ENCODE results near the gene PODNL1.

The PODNL1 gene

GRCh38 chr19:13934785-13935109 lies 3.5 kb downstream of the PODNL1 start:
- no peaks in the 10 kb centered on the region for H3K36me3 ChIP-seq (ENCODE audit: control insufficient read depth, insufficient read depth, low read length)
- no peaks in the 10 kb centered on the region for H3K27me3 ChIP-seq (ENCODE audit: control insufficient read depth, insufficient read depth, low read length)
- no peak overlapping the region for H3K27ac ChIP-seq
- no peak overlapping the region for H2AFZ ChIP-seq
- TF ChIP-seq, protein P1, sequence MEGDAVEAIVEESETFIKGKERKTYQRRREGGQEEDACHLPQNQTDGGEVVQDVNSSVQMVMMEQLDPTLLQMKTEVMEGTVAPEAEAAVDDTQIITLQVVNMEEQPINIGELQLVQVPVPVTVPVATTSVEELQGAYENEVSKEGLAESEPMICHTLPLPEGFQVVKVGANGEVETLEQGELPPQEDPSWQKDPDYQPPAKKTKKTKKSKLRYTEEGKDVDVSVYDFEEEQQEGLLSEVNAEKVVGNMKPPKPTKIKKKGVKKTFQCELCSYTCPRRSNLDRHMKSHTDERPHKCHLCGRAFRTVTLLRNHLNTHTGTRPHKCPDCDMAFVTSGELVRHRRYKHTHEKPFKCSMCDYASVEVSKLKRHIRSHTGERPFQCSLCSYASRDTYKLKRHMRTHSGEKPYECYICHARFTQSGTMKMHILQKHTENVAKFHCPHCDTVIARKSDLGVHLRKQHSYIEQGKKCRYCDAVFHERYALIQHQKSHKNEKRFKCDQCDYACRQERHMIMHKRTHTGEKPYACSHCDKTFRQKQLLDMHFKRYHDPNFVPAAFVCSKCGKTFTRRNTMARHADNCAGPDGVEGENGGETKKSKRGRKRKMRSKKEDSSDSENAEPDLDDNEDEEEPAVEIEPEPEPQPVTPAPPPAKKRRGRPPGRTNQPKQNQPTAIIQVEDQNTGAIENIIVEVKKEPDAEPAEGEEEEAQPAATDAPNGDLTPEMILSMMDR (IDR thresholded peaks at IDR 0.05) = no peak
- no peaks in the 10 kb centered on the region for H3K79me2 ChIP-seq
- H3K9ac ChIP-seq = no peak overlapping the region
- H3K9me3 ChIP-seq (ENCODE audit: control insufficient read depth, low read length) = no peaks in the 10 kb centered on the region
- no peak overlapping the region for H3K4me2 ChIP-seq (ENCODE audit: low read length)
- H3K4me1 ChIP-seq = no peaks in the 10 kb centered on the region
- no peak overlapping the region for H3K4me3 ChIP-seq (ENCODE audit: low read depth, low read length)

- Histone ChIP-seq H3K9ac (no peak overlapping the region), H3K27me3 (ENCODE audit: control insufficient read depth, insufficient read depth, low read length) (no peaks in the 10 kb centered on the region), H3K36me3 (ENCODE audit: control insufficient read depth, insufficient read depth, low read length) (no peaks in the 10 kb centered on the region), H3K4me2 (ENCODE audit: low read length) (no peak overlapping the region), H2AFZ (no peak overlapping the region), H3K79me2 (no peaks in the 10 kb centered on the region), H3K4me3 (ENCODE audit: low read depth, low read length) (no peak overlapping the region), H3K4me1 (no peaks in the 10 kb centered on the region), H3K9me3 (ENCODE audit: control insufficient read depth, low read length) (no peaks in the 10 kb centered on the region), H3K27ac (no peak overlapping the region)
- TF ChIP-seq, protein P1 (IDR thresholded peaks at IDR 0.05) = no peak
Observed at GRCh38 chr19:13932911-13933393, 5.3 kb downstream of the PODNL1 start.

DNA sequence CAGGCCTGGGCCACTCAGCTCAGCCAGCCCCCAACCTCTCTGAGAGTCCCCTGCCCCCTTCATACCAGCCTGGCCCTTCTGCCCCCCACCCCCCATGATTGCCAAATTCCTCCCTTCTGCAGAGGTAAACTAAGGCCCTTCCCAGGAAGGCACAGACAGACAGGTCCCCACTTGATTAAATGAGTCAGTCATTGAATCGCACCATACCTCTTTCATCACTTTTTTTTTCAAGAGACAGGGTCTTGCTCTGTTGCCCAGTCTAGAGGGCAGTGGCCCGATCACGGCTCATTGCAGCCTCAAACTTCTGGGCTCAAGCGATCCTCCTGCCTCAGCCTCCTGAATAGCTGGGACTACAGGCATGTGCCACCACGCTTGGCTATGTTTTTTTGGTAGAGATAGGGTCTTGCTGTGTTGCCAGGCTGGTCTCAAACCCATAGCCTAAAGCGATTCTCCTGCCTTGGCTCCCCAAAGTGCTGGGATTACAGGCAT lies 6.0 kb downstream of the PODNL1 start:
- no peak overlapping the region for H3K4me2 ChIP-seq (ENCODE audit: low read length)
- H3K9me3 ChIP-seq (ENCODE audit: control insufficient read depth, low read length) = no peaks in the 10 kb centered on the region
- no peaks in the 10 kb centered on the region for H3K79me2 ChIP-seq
- no peaks in the 10 kb centered on the region for H3K27me3 ChIP-seq (ENCODE audit: control insufficient read depth, insufficient read depth, low read length)
- H2AFZ ChIP-seq = no peak overlapping the region
- no peak overlapping the region for H3K9ac ChIP-seq
- no peaks in the 10 kb centered on the region for H3K4me1 ChIP-seq
- no peak overlapping the region for H3K4me3 ChIP-seq (ENCODE audit: low read depth, low read length)
- TF ChIP-seq, protein P1 (IDR thresholded peaks at IDR 0.05) = no peak
- H3K27ac ChIP-seq = no peak overlapping the region
- H3K36me3 ChIP-seq (ENCODE audit: control insufficient read depth, insufficient read depth, low read length) = no peaks in the 10 kb centered on the region

DNA sequence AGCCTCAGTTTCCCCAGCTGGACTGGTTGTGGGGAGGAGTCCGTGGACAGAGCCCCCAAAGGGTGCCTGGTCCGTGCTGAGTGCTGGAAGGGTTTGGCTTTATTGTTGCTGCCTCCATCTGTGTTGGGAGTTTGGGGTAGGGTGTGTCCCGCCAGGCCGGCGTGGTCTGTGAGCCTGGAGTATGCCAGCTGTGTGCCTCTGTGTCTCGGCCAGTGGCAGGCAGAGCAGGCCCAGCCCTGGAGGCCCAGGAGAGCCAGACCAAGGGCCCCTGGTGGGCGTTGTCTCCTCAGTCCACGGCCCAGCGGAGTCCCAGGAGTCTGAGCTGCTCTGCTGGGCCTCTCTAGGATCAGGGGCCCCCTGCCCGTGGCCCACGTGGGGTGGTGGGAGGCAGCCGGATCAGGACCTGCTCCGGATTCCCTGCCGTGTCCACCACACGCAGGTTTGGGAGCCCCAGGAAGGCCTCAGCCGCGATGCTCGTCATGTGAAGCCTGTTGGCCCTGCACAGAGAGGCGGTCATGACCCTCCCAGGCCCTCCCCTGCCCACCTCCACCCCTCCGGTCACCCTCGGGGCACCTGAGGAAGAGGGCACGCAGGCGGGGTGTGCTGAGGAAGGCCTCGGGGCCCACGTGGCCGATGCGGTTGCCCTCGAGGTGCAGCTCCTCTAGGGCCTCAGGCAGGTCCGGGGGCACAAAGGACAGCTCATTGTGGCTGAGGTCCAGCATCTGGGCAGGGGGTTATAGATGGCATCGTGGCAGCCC lies 6.6 kb downstream of the PODNL1 start:
- Histone ChIP-seq H3K9me3 (ENCODE audit: control insufficient read depth, low read length) (no peaks in the 10 kb centered on the region), H3K36me3 (ENCODE audit: control insufficient read depth, insufficient read depth, low read length) (no peaks in the 10 kb centered on the region), H3K9ac (no peak overlapping the region), H3K4me3 (ENCODE audit: low read depth, low read length) (no peak overlapping the region), H3K27me3 (ENCODE audit: control insufficient read depth, insufficient read depth, low read length) (no peaks in the 10 kb centered on the region), H3K4me2 (ENCODE audit: low read length) (no peak overlapping the region), H3K27ac (no peak overlapping the region), H3K4me1 (no peaks in the 10 kb centered on the region), H2AFZ (no peak overlapping the region), H3K79me2 (no peaks in the 10 kb centered on the region)
- TF ChIP-seq, protein P1 (IDR thresholded peaks at IDR 0.05) = no peak

- Histone ChIP-seq H3K9ac (no peak overlapping the region), H3K27ac (no peak overlapping the region), H3K27me3 (ENCODE audit: control insufficient read depth, insufficient read depth, low read length) (no peaks in the 10 kb centered on the region), H3K36me3 (ENCODE audit: control insufficient read depth, insufficient read depth, low read length) (no peaks in the 10 kb centered on the region), H3K79me2 (no peaks in the 10 kb centered on the region), H3K9me3 (ENCODE audit: control insufficient read depth, low read length) (no peaks in the 10 kb centered on the region), H3K4me1 (no peaks in the 10 kb centered on the region), H2AFZ (no peak overlapping the region), H3K4me2 (ENCODE audit: low read length) (no peak overlapping the region), H3K4me3 (ENCODE audit: low read depth, low read length) (no peak overlapping the region)
- TF ChIP-seq, protein P1 (IDR thresholded peaks at IDR 0.05) = no peak
Observed at GRCh38 chr19:13930402-13930801, 7.8 kb downstream of the PODNL1 start.
